Measurements from ENCODE around the gene LRIG1. TPM values are rescaled to one million over a fixed set of nuclear protein-coding genes. Genes with fewer than 3 reads are reported as not detected.

The LRIG1 gene
- total and polyA plus RNA-seq, 9 of the 15 experiments (the other 6 are each of a cell fraction or from before 2014, with no cell fraction given), result 0.05 to 0.38 (median 0.13) TPM; not detected in 3

DNA sequence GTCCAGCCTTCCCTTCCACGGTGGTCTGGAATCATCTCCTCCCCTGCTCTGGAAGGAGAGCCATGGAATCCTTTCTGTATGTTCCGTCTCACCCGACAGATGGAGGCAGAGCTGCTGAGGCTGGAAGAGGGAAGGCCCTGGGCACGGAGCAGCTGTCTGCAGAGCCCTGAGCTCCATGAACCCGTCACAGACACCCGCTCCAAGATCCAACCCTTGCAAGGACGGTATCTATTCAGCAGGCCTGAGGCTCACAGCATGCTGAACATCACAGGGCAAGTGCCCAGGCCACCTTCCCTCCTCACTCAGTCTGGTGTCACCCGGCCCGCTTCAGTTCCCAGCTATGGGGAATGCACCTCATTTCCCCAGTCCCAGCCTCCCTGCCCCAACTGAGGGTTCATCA lies 103.9 kb downstream of the LRIG1 start:
- Histone ChIP-seq H2AFZ (ENCODE audit: low read depth, low read length) (no peak overlapping the region), H3K36me3 (ENCODE audit: control insufficient read depth, insufficient read depth, low read length) (no peaks in the 10 kb centered on the region), H3K9me3 (replicated peaks; ENCODE audit: control insufficient read depth, insufficient read depth, low read depth, low read length) (no peaks in the 10 kb centered on the region), H3K9me1 (ENCODE audit: control insufficient read depth, insufficient read depth, low read length) (no peaks in the 10 kb centered on the region), H3K27ac (ENCODE audit: extremely low read depth, low read depth, low read length) (no peak overlapping the region), H3K27me3 (ENCODE audit: control insufficient read depth in 2 of 2, insufficient read depth in 2 of 2, low read length in 2 of 2) (peaks cover 0 to 4% of the 10 kb centered on the region in 2 experiments; a peak in 1 of 5 replicates), H3K4me3 (no peak overlapping the region), H3K79me2 (ENCODE audit: control insufficient read depth, insufficient read depth, low read length) (no peaks in the 10 kb centered on the region), H3K9ac (ENCODE audit: insufficient read depth in 1 of 2, low read depth in 2 of 2, low read length in 2 of 2) (no peak overlapping the region), H4K20me1 (replicated peaks; ENCODE audit: control insufficient read depth, insufficient read depth, low read length) (no peaks in the 10 kb centered on the region), H3K4me1 (replicated peaks in 1 of 2; ENCODE audit: control insufficient read depth in 2 of 2, insufficient read depth in 2 of 2, low read length in 2 of 2) (peaks cover 0 to 10% of the 10 kb centered on the region in 2 experiments; a peak in 3 of 5 replicates), H3K4me2 (ENCODE audit: insufficient read depth, low read length) (no peak overlapping the region)
- TF ChIP-seq, protein P1, sequence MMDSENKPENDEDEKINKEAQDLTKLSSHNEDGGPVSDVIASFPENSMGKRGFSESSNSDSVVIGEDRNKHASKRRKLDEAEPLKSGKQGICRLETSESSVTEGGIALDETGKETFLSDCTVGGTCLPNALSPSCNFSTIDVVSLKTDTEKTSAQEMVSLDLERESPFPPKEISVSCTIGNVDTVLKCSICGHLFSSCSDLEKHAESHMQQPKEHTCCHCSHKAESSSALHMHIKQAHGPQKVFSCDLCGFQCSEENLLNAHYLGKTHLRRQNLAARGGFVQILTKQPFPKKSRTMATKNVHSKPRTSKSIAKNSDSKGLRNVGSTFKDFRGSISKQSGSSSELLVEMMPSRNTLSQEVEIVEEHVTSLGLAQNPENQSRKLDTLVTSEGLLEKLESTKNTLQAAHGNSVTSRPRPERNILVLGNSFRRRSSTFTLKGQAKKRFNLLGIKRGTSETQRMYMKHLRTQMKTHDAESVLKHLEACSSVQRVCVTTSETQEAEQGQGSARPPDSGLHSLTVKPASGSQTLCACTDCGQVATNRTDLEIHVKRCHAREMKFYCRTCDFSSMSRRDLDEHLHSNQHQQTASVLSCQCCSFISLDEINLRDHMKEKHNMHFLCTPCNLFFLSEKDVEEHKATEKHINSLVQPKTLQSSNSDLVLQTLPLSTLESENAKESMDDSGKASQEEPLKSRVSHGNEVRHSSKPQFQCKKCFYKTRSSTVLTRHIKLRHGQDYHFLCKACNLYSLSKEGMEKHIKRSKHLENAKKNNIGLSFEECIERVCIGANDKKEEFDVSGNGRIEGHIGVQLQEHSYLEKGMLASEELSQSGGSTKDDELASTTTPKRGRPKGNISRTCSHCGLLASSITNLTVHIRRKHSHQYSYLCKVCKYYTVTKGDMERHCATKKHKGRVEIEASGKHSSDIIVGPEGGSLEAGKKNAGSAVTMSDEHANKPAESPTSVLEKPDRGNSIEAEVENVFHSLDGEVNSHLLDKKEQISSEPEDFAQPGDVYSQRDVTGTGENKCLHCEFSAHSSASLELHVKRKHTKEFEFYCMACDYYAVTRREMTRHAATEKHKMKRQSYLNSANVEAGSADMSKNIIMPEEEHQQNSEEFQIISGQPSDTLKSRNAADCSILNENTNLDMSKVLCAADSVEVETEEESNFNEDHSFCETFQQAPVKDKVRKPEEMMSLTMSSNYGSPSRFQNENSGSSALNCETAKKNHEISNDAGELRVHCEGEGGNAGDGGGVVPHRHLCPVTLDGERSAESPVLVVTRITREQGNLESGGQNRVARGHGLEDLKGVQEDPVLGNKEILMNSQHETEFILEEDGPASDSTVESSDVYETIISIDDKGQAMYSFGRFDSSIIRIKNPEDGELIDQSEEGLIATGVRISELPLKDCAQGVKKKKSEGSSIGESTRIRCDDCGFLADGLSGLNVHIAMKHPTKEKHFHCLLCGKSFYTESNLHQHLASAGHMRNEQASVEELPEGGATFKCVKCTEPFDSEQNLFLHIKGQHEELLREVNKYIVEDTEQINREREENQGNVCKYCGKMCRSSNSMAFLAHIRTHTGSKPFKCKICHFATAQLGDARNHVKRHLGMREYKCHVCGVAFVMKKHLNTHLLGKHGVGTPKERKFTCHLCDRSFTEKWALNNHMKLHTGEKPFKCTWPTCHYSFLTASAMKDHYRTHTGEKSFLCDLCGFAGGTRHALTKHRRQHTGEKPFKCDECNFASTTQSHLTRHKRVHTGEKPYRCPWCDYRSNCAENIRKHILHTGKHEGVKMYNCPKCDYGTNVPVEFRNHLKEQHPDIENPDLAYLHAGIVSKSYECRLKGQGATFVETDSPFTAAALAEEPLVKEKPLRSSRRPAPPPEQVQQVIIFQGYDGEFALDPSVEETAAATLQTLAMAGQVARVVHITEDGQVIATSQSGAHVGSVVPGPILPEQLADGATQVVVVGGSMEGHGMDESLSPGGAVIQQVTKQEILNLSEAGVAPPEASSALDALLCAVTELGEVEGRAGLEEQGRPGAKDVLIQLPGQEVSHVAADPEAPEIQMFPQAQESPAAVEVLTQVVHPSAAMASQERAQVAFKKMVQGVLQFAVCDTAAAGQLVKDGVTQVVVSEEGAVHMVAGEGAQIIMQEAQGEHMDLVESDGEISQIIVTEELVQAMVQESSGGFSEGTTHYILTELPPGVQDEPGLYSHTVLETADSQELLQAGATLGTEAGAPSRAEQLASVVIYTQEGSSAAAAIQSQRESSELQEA (IDR thresholded peaks at IDR 0.05; ENCODE audit: low read depth), result no peak
- TF ChIP-seq MYC (IDR thresholded peaks at IDR 0.05; ENCODE audit: low read depth, low read length) (no peak), MYC (CRISPR knock-in tag; IDR thresholded peaks at IDR 0.05; ENCODE audit: borderline replicate concordance, low read depth) (no peak), ZNF143 (CRISPR knock-in tag; IDR thresholded peaks at IDR 0.05) (no peak), ZNF232 (CRISPR knock-in tag; IDR thresholded peaks at IDR 0.05) (no peak), KAT7 (CRISPR knock-in tag; IDR thresholded peaks at IDR 0.05; ENCODE audit: borderline replicate concordance) (no peak), SPI1 (IDR thresholded peaks at IDR 0.05; ENCODE audit: borderline replicate concordance, low read depth, low read length) (no peak), ZNF253 (CRISPR knock-in tag; conservative IDR thresholded peaks at IDR 0.05) (no peak)
- TF ChIP-seq, protein P2, sequence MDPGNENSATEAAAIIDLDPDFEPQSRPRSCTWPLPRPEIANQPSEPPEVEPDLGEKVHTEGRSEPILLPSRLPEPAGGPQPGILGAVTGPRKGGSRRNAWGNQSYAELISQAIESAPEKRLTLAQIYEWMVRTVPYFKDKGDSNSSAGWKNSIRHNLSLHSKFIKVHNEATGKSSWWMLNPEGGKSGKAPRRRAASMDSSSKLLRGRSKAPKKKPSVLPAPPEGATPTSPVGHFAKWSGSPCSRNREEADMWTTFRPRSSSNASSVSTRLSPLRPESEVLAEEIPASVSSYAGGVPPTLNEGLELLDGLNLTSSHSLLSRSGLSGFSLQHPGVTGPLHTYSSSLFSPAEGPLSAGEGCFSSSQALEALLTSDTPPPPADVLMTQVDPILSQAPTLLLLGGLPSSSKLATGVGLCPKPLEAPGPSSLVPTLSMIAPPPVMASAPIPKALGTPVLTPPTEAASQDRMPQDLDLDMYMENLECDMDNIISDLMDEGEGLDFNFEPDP (CRISPR knock-in tag; IDR thresholded peaks at IDR 0.05), result no peak
- TF ChIP-seq, protein P3, sequence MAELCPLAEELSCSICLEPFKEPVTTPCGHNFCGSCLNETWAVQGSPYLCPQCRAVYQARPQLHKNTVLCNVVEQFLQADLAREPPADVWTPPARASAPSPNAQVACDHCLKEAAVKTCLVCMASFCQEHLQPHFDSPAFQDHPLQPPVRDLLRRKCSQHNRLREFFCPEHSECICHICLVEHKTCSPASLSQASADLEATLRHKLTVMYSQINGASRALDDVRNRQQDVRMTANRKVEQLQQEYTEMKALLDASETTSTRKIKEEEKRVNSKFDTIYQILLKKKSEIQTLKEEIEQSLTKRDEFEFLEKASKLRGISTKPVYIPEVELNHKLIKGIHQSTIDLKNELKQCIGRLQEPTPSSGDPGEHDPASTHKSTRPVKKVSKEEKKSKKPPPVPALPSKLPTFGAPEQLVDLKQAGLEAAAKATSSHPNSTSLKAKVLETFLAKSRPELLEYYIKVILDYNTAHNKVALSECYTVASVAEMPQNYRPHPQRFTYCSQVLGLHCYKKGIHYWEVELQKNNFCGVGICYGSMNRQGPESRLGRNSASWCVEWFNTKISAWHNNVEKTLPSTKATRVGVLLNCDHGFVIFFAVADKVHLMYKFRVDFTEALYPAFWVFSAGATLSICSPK (IDR thresholded peaks at IDR 0.05; ENCODE audit: borderline replicate concordance), result no peak
- WGBS (ENCODE audit: insufficient coverage, low coverage, missing lambda C conversion rate), result 58% methylated on average over 2 of the region's 9 CpGs
- ATAC-seq (no peak), DNase-seq (ENCODE audit: extremely low read depth in 1 of 4, low spot score in 3 of 4) (no peak), FAIRE-seq (no peak)
- intact Hi-C loops (cut with micrococcal nuclease), result no loop called here
- in situ Hi-C loops (cut with MboI), result no loop called here
- POLR2A ChIA-PET, result interaction anchor here (0.5 kb wide), 1 partner anchor 126 kb away, joined by 3 read pairs; no protein-coding TSS in a partner anchor
- CTCF ChIA-PET (ENCODE audit: low intra/inter-chr PET ratio), result no interaction called here
- BruUV-seq (replicated peaks), result no TSS peak
